22Rv1 (cell line): ENCODE results near the gene WEE2.

Experiments used
- ZFX ChIP-seq: fragments of 450-650 bp; IDR thresholded peaks from 2 replicates; pipeline ENCODE4 v1.6.1; 2017; ENCODE audit warnings: antibody characterized with exemption, borderline replicate concordance
- TF ChIP-seq, protein P1 (sequence below): fragments of 450-650 bp; IDR thresholded peaks from 2 replicates; pipeline ENCODE4 v1.5.1; 2017; ENCODE audit warnings: mild to moderate bottlenecking

DNA sequence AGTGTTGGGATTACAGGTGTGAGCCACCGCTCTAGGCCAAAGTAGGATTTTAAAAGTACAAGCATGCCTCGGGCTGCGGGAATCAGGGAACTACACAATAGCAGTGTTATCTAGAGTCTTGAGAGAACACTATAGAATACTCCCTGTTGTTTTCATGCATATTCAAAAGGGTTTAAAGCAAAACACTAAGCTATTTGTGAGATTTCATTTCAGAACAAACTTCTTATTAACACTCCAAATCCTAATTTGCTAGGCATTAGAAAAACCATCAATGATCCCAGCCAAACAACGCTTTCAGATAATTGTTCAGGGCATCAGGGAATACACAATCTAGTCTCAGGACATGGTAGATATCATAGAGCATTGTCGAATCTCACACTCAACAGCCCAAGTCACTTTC lies 20.1 kb upstream of the WEE2 start:
- TF ChIP-seq, protein P1, sequence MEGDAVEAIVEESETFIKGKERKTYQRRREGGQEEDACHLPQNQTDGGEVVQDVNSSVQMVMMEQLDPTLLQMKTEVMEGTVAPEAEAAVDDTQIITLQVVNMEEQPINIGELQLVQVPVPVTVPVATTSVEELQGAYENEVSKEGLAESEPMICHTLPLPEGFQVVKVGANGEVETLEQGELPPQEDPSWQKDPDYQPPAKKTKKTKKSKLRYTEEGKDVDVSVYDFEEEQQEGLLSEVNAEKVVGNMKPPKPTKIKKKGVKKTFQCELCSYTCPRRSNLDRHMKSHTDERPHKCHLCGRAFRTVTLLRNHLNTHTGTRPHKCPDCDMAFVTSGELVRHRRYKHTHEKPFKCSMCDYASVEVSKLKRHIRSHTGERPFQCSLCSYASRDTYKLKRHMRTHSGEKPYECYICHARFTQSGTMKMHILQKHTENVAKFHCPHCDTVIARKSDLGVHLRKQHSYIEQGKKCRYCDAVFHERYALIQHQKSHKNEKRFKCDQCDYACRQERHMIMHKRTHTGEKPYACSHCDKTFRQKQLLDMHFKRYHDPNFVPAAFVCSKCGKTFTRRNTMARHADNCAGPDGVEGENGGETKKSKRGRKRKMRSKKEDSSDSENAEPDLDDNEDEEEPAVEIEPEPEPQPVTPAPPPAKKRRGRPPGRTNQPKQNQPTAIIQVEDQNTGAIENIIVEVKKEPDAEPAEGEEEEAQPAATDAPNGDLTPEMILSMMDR: no peak
- no peak for TF ChIP-seq ZFX
